Gastroesophageal sphincter (tissue), 3 donors: ENCODE data around the gene CORIN.

Experiments used
- CTCF ChIP-seq, 4 experiments: fragments of 200-600 bp in 2 of 4; fragments of 450-650 bp in 2 of 4; sonication (generic) in 1 of 4; IDR thresholded peaks; one replicate each; pipeline ENCODE4 v1.5.1; 2017 to 2019; ENCODE audit warnings: antibody characterized with exemption in 4 of 4, mild to moderate bottlenecking in 2 of 4, moderate library complexity in 2 of 4
- POLR2A ChIP-seq, 2 donors: fragments of 450-650 bp; IDR thresholded peaks; one replicate each; pipeline ENCODE4 v1.6.1; 2017; ENCODE audit warnings: antibody characterized with exemption in 2 of 2, mild to moderate bottlenecking in 2 of 2, moderate library complexity in 1 of 2

- no peak for TF ChIP-seq CTCF (IDR thresholded peaks at IDR 0.05)
- TF ChIP-seq POLR2A (IDR thresholded peaks at IDR 0.05), result no peak
These were observed 25.6 kb upstream of the CORIN start for GRCh38 chr4:47863486-47863885.
